ENCODE measurements around the gene FBXO9. TPM values are rescaled to one million over a fixed set of nuclear protein-coding genes. Genes with fewer than 3 reads are reported as not detected.

FBXO9 gene
- total and polyA plus RNA-seq, 2 of the 8 experiments (the other 6 are each of a cell fraction or from before 2014, with no cell fraction given): 41.3 to 50.9 TPM

DNA sequence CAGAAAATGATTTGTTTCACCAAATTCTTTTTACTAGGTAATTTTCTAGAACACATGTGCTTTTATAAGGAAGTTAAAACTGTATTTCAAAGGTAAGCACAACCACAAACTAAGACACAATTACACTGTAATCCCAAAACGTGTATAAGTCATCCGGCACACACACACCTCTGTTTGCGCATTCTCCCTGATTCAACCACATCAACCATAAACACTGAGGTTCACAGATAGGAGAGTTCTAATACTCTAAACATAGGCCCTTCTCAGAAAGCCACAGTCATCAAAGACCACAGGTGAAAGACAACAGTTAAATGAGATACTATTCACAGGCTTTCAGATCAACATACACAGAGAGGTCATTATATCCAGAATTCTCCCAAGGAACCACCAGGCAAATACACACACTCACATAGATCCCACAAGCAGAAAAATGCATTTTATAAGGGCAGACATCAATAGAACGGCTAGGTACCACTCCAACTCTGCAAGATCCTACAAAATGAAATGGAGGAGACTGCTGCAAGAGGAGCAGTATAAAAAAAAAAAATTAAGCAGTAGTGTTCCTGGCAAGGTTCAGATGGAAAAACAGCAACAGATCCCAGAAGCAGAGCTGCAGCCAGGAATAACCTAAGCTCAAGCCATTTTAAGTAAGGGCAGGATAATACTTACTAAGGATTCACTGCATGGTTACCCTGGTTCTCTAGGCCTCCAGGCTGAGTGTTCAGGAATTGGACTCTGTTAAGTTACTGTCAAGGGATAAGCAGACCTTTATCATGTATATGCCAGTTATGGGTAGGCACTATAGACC lies 6.6 kb upstream of the FBXO9 start (continued):
- TF ChIP-seq CBX5 (IDR thresholded peaks at IDR 0.05; ENCODE audit: low read depth, low read length) (no peak), BRCA1 (IDR thresholded peaks at IDR 0.05; ENCODE audit: low read depth, low read length) (no peak), CREB1 (IDR thresholded peaks at IDR 0.05) (no peak), SAP30 (IDR thresholded peaks at IDR 0.05; ENCODE audit: insufficient read depth, insufficient replicate concordance, low read length) (no peak), BCL11A (IDR thresholded peaks at IDR 0.05; ENCODE audit: low read depth in 2 of 2, low read length in 2 of 2) (no peak)
